GM19468 (cell line): Measurements from ENCODE around the gene MEA1.
A peak's percentile ranks its signal among the peaks of the same experiment; 100 is the strongest.
"Not testable (repeated sequence)": the region's sequence is repeated elsewhere in the genome, so short reads cannot be mapped to it uniquely, and the experiment has no call there.

Source experiments
- ATAC-seq: cut with Tn5 transposase; IDR thresholded peaks from one replicate; pipeline ENCODE4 v1.9.1; 2021; ENCODE audit warnings: mild to moderate bottlenecking, moderate library complexity, moderate number of reproducible peaks; ENCODE audit not compliant: unreplicated experiment; ENCODE audit errors: extremely low read depth

The MEA1 gene

DNA sequence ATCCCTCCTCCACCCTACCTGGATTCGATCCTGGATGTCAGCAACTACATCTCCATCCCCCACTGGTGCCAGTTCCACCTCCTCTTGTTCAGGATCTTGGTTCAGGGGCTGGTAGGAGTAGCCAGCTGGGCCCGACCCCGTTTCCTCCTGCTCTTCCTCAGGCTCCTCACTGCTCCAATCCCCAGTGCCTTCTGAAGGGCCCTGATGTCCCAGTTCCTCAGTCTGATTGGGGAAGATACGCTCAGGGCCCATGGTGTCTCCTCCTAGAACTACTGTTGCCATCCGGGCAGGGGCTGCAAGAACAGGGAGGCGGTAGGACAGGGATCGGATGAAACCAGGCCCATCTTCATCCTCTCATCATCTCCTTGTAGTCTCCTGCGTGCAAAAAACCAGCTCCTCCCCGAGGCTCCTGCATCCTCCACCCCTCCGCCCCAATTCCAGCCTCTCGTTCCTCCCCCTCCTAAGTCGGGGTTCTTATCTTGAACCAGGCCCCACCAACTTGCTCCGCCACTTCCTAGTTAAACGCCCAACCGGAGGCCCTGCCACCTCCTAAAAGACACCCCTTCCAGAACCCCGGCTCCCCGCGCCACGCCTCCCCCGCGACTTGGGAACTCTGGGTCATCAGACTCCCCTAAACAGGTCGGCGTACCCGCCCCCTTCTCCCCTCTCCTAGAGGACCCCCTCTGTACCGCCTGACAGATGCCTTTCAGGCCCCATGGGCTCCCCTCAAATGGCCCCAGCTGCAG is 476 bp downstream of the MEA1 start:
- no peak for ATAC-seq

DNA sequence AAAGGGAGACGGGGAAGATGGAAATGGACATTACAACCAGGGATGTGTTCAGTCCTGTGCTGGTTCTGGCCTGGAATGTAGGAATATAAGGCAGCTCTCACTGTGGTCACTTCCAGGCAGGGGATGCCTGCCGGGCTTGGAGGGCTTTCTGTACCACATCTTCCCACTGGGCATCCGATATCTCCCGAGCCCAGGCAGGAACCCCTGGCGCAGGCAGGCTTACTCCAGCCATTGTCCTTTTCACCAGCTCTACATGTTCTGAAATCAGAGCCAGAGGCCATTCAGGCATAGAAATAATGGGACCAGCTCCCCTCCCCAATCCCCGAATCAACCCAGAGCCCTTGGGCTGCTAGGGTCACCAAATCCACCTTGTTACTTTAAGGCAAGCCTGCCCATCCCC is 1.4 kb downstream of the MEA1 start:
- ATAC-seq = no peak

DNA sequence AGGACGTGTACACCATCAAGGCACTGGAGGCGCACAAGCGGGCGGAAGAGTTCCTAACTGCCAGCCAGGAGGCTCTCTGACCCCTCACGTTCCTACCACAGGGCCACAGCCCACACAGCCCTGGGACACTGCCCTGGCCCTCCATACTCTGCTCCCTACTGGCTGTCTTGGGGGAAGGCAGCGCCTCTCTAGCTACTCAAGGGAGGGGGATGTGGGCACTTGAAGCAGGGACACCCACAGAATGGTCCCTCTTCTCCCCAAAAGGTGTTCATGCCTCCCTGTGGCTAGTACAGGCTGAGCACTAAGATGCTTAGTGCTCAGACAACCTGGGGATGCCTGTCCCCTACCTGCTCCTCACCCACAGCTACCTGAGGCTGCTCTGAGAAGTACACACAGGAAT is 2.5 kb downstream of the MEA1 start:
- ATAC-seq = no peak

DNA sequence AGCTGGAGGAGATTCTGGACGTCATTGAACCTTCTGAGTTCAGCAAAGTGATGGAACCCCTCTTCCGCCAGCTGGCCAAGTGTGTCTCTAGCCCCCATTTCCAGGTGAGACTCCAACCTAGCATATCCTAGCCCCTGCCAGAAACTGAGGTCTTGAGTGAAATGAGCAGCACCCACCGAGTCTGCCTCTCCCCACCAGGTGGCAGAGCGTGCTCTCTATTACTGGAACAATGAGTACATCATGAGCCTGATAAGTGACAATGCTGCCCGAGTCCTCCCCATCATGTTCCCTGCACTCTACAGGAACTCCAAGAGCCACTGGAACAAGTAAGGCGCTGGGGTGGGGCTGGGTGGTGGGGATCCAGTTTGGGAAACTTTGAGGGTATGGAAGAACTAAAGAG is 4.6 kb downstream of the MEA1 start:
- ATAC-seq = no peak

DNA sequence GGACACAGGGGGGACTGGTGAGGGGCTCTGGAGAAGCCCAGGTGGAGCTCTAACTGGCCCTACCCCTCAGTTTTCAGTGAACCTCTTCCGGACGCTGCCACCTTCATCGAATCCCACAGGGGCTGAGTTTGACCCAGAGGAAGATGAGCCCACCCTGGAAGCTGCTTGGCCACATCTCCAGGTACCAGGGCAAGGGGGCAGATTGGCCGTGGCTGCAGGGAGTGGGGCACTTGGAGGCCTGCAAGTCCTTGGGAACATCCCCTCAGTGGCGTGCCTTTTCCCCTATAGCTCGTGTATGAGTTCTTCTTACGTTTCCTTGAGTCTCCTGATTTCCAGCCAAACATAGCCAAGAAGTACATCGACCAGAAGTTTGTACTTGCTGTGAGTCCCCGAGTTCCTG is 6.6 kb downstream of the MEA1 start:
- ATAC-seq = no peak

DNA sequence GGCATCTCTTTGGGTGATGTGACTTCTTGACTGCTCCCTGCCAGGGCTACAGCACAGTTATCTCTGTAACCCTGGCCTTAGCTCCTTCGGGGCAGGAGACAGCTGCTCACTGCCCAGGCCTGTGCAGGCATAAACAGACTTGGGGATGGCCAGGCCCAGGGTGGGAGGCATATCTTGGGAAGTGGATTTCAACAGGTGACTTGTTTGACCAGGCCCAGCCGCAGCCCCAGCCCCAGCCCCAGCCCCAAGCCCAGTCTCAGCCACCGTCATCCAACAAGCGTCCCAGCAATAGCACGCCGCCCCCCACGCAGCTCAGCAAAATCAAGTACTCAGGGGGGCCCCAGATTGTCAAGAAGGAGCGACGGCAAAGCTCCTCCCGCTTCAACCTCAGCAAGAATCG is 7.5 kb downstream of the MEA1 start:
- no peak for ATAC-seq

DNA sequence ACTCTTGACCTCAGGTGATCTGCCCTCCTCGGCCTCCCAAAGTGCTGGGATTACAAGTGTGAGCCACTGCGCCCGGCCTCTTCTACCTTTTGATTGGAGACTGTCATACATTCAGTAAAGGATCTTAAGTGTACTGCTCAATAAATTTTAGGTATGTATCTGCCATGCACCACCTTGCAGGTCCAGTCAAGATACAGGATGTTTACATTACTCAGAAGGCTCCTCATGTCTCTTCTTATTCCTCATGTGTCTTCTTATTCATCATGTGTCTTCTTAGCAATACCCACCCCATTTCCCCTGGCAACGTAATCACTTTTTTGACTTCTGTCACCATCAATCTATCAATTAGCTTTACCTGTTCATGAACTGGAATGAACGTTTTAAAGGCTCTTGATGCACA is 7.9 kb downstream of the MEA1 start:
- ATAC-seq = no peak

DNA sequence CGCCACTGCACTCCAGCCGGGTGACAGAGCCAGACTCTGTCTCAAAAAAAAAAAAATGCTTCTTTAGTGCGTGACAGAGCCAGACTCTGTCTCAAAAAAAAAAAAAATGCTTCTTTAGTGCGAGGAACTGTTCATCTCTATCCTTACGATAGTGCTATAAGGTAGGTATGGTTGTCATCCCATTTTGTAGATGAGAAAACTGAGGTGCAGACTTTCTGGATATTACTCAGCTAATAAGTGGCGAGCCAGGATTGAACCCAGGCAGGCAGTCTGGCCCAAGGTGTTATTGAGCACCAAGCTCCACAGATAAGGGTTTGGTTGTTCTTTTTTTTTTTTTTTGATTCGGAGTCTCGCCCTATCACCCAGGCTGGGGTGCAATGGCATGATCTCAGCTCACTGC is 11.9 kb downstream of the MEA1 start:
- ATAC-seq = no peak

DNA sequence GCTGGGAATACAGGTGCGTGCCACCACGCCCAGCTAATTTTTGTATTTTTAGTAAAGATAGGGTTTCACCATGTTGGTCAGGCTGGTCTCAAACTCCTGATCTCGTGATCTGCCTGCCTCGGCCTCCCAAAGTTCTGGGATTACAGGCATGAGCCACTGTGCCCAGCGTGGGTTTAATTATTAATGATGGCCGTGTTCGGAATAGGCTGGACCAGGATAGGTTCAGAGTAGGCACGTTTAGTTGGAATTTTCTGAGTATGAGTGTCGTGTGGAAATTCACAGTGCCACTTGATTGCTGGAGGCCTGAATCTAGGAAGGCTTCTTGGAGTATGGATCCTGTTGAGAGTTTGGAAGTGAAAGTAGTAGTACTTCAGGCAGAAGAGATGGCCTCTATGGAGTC is 15.5 kb downstream of the MEA1 start:
- ATAC-seq = not testable (repeated sequence)

DNA sequence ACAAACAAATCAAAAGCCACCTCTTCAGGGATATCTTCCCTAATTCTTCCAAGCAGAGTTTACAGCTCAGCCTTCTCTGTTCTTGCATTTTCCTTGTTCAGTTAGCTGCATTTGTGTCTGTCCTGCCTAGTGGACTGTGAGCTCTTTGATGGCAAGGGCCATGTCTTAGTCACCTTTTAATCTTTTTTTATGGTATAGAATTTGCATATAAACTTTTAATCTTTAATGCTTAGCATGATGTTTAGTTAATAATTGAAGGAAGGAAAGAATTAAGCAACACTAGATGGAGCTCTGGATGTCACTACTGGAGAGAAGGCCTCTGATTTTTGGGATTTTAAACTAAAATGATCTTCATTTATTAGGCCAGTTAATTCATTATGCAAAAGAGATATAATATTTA is 17.2 kb downstream of the MEA1 start:
- ATAC-seq = no peak

DNA sequence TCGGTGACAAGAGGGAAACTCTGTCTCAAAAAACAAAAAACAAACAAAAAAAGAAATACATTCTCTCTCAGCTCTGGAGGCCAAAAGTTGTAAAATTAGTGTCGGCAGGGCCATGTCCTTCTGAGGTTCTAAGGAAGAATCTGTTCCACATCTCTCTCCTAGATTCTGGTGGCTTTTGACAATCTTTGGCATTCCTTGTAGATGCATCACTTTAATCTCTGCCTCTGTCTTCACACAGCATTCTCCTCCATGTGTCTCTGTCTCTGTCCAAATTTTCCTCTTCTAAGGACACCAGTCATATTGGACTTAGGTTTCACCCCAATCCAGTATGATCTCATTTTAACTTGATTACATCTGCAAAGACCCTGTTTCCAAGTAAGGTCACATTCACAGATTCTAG is 20.3 kb downstream of the MEA1 start:
- no peak for ATAC-seq

DNA sequence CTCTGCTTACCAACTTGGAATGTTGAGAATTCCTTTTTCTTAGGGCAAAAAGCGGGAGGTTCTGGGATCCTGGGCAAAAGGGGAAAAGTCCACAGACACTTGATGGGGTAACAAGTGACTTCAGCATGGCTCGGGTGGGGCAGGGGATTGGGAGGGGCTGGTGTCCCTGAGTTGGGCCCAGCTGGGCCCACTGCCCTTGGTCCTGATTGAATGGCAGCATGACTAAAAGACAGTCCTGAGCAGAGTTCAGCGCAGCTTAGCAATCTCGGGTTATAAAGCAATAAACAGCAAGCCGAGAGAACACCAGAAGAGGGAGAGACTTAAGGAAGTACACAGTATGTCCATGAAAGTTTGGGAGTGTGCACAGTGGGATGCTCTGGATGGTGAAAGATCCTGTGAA is 23.8 kb downstream of the MEA1 start:
- ATAC-seq = no peak

DNA sequence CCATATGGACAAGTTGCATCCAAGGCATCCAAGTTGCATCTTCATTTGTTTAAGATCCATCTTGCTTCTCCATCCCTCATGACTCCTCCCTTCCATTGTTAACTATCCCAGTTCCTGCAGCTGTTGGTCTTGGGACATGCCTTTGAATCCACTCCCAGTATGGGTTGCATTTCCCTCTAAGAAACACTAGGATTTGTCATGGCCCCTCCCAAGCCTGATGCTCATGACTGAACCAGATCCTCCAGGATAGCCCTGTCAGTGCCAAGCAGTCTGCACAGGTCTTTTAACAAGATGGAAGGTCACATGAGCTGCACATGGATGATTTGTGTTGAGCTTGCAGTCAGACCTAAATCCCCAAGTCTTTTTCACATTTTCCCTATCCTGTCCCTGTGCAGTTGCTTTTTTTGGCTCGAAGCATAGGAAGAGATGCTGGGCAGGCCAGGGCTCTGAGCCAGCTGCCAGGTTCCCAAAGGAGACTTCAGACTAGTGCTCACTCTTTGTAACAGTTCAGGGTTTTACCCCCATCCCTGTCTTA is 25.2 kb downstream of the MEA1 start:
- no peak for ATAC-seq

DNA sequence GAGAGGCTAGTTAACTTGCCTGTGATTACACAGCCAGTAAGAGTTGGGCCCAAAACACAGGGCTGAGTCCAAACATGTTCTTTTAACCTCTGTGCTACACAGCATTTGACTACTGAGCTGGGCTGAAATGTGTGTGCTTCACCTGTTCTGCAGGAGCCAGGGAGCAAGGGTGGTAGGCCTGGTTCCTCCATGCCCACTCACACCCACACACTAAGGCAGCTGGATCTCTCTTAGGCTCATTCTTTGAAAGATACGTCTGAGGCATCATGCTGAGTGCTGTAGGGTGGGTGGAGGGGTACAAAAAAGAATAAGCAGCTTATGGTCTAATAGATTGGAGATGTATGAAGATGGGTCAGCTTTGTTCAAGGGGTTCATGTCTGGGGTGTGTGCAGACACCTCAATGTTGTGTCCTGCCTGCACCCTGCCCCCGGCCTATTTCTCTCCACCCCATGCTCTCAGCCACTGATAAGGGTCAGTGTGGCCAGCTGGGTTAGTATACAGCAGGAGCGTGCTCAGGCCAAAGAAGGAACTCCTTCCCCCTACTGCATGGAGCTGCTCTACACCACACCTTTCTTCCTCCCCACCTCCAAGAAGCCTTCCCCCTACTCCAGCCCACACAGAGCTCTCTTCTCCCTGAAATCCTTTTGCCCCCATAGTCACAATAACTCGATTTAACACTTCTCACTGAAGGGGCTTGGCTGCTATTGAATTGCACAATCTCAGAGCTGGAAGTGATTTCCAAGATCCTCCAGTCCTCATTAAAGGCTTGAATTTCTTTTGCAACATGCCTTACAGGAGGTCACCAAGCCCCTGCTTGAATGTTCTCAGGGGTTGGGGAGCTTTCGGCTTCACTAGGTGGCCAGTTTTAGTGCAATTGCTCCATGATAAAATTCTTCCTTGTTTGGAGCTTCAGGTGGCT is 26.0 kb downstream of the MEA1 start:
- ATAC-seq = no peak

DNA sequence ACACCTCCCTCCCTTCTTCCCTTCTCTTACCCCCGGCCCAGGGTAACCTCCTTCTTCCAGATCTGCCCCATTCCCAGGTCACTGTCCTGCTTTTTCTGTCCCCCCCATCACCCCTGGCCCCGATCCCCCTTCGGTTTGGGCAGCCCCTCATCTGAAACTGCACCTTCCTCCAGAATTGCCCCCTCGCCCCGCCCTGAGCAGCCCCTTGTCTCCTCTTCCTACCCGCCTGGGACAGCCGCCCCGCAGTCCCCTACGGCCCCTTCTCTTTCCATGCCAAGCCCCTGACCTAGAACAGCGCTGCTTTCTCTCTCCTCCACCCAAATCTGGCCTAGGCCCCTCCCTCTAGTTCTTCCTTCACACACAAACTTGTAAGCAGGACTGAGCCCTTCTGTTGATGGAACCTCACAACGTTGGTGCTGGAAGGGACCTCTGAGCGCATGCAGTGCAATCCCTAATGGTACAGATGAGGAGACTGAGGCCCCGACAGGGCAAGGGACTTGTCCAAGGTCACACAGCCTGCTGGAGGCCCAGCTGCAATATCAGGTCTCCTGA is 28.7 kb downstream of the MEA1 start:
- ATAC-seq = no peak

DNA sequence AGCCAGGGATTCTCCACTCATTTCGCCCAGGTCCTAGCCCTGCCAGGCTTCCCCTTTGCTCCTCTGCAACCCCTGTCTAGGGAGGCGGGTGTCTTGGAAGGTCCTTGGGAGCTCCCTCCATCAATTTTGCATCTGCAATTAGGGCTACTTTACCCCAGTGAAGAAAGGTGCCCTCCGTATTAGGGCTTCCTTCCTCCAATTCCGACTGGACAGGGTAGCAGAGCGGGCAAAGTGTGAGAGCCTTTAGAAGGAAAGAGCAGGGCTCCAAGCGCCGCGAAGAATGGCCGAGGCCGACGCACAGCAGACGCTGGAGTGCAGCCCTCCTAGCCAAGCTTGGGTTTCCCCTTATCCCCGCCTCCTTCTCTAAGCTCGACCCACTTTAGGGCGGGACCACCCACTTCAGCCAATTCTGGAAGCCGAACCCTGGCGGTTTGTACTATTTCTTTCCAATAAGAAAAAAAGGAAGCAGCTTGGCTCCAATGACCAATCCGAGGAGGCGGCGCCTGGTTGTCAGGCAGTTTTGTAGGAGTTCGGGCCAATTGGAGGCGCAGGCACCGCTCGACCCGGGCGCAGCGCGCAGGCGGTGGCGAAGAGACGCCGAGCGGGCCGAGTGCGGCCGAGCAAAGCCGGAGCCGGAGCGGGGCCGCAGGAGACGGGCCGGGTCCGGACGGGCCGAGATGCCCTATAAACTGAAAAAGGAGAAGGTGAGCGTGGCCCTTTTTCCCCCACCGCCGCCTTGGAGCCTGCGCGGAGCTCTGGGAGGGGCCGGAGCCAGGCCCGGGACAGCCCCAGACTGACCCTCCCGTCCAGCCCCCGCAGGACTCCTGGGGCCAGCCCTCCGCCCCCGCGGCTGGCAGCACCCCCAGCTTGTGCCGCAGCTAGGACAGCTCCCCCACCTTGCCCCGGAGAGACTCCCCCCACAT is 29.5 kb downstream of the MEA1 start, which contains the start of gene PPP2R5D:
Gene PPP2R5D (plus strand): TSS at position 570 of the 923 bp plus-strand sequence. CDS start 108 bp downstream, at position 678.
- ATAC-seq = peak; percentile 82

DNA sequence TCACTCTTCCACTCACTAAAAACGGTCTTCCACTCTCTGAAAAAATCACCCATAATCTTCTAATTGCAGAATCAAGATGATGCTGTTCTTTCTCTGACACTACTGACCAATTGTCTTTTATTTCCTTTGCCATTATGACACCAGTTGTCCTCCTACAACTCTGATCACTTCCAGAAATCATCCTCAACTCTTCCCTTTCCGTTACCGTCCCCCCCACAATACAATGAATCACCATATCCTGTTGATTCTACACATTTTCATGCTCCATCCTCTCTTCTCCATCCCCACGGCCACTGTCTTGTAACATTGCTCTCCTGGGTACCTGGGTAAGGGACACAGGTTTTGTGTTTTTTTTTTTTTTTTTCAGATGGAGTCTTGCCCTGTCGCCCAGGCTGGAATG is 31.9 kb downstream of the MEA1 start:
- ATAC-seq = no peak

DNA sequence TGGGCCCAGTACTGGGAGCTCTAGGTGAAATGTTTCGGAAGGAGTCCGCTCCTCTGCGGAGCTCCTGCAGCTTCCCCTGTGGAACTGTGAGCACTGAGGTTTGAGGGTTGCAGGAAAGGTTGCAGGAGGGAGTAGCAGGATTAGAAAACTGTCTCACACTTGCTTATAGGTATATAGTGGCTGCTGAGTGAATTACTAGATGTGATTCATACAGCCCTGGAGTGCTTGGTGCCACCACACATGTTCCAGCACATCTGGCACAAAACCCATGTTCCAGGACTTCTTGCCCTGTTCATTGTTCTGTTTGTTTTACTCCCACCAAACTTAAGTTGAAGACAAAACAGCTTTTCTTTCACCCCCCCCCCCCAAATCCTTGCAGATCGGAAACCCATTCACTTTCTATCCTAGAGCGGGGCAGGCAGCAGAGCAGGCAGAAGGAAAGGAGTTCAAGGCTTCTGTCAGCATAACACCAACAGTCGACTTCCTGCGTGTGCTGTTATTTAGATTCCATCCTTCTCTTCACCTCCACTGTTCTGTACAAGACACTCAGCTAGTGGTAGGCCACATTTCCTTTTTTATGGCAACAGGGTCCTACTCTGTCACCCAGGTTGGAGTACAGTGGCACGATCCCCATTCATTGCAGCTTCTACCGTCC is 34.1 kb downstream of the MEA1 start:
- ATAC-seq = no peak

DNA sequence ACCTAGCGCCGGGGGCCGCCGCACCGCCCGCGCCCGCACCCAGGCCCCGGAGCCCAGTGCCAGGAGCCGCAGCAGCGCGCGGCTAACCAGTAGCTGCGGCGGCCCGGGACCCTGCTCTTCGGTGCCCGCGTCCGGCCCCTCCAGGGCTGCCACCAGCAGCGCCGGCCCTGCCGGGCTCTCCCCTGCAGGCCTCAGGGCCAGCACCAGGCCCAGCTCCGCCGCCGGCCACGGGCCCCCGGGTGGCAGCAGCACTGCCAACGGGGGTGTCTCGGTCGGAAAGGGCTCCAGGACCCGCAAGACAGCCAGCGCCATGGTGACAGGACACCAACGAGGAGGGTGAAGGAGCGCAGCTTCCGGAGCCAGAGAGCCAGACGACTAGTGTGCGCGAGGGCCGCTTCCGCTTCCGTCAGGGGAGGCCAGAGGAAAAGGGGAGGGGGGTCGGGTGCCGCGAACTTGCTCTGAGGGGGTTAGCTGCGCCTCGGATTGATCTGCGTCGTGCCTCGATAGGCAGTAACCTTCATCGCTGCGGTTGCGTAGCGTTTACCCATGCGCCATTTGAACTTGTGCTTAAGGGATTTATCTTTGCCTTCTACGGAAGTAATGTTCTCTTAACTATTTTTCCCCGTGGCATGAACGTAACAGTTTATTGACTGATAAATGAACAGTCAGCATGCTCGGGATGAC is 34.8 kb downstream of the MEA1 start, which contains the start of gene PEX6:
Gene PEX6 (minus strand): TSS at position 343 of the 684 bp plus-strand sequence. CDS start 31 bp downstream, at position 312.
- peak; percentile 72 for ATAC-seq
